ENCODE data around the gene COBLL1.

- TF ChIP-seq POLR2A (IDR thresholded peaks at IDR 0.05) (no peak), CTCF (IDR thresholded peaks at IDR 0.05) (no peak)
Measured at GRCh38 chr2:164823126-164823525, 18.5 kb downstream of the COBLL1 start.

Data from lower leg skin (tissue), 3 donors.